ENCODE data around the gene TEX19. TPM values are rescaled to one million over a fixed set of nuclear protein-coding genes. Genes with fewer than 3 reads are reported as not detected.

Gene TEX19
- total and polyA plus RNA-seq, 10 of the 15 experiments (the other 5 are each of a cell fraction or from before 2014, with no cell fraction given) = 0.03 to 0.32 (median 0.13) TPM; not detected in 3

- Histone ChIP-seq H3K4me3 (no peak overlapping the region), H4K20me1 (ENCODE audit: control insufficient read depth, insufficient read depth) (no peaks in the 10 kb centered on the region), H3K9ac (ENCODE audit: control insufficient read depth, insufficient read depth, low read length) (no peak overlapping the region), H3K79me2 (ENCODE audit: control insufficient read depth, insufficient read depth, low read length) (no peaks in the 10 kb centered on the region), H3K4me1 (ENCODE audit: control insufficient read depth, insufficient read depth, low read length) (no peaks in the 10 kb centered on the region), H2AFZ (ENCODE audit: control insufficient read depth, low read depth, low read length) (no peak overlapping the region), H3K27ac (ENCODE audit: control insufficient read depth, insufficient read depth) (no peak overlapping the region), H3K36me3 (ENCODE audit: control insufficient read depth in 2 of 2, insufficient read depth in 2 of 2, low read length in 1 of 2) (no peaks in the 10 kb centered on the region; a peak in 2 of 4 replicates), H3K27me3 (replicated peaks in 1 of 2; ENCODE audit: control insufficient read depth in 2 of 2, insufficient read depth in 2 of 2, low read length in 1 of 2) (no peaks in the 10 kb centered on the region), H3K9me3 (replicated peaks; ENCODE audit: control insufficient read depth, insufficient read depth, low read length) (no peaks in the 10 kb centered on the region), H3K4me2 (ENCODE audit: control insufficient read depth, insufficient read depth) (no peak overlapping the region)
- TF ChIP-seq NBN (IDR thresholded peaks at IDR 0.05) = no peak
- ChIA-PET SMC1A (ENCODE audit: uncharacterized antibody, unreplicated experiment) (no interaction called here), CTCF (no interaction called here), POLR2A (no interaction called here), RAD21 (ENCODE audit: unreplicated experiment) (no interaction called here)
- no TSS peak for BruUV-seq (replicated peaks)
- in situ Hi-C loops (cut with MboI) (no loop called here), intact Hi-C loops (cut with micrococcal nuclease; ENCODE audit: unreplicated experiment) (no loop called here)
- ATAC-seq (no peak), FAIRE-seq (no peak), DNase-seq (ENCODE audit: low read depth, low spot score) (no peak)
- WGBS (ENCODE audit: insufficient coverage, insufficient replicate concordance, low lambda C conversion rate, missing lambda C conversion rate) = 73% methylated on average over 26 of the region's 34 CpGs
These were observed 29.3 kb downstream of the TEX19 start for GRCh38 chr17:82388223-82388921.

GRCh38 chr17:82388922-82389283, 29.9 kb downstream of the TEX19 start:
- intact Hi-C loops (cut with micrococcal nuclease; ENCODE audit: unreplicated experiment) = no loop called here
- WGBS (ENCODE audit: insufficient coverage, insufficient replicate concordance, low lambda C conversion rate, missing lambda C conversion rate) = 88% methylated on average over 18 of the region's 21 CpGs
- Histone ChIP-seq H3K27ac (ENCODE audit: control insufficient read depth, insufficient read depth) (no peak overlapping the region), H3K9me3 (replicated peaks; ENCODE audit: control insufficient read depth, insufficient read depth, low read length) (no peaks in the 10 kb centered on the region), H3K9ac (ENCODE audit: control insufficient read depth, insufficient read depth, low read length) (no peak overlapping the region), H3K36me3 (ENCODE audit: control insufficient read depth in 2 of 2, insufficient read depth in 2 of 2, low read length in 1 of 2) (no peaks in the 10 kb centered on the region; a peak in 2 of 4 replicates), H3K27me3 (replicated peaks in 1 of 2; ENCODE audit: control insufficient read depth in 2 of 2, insufficient read depth in 2 of 2, low read length in 1 of 2) (no peaks in the 10 kb centered on the region), H3K79me2 (ENCODE audit: control insufficient read depth, insufficient read depth, low read length) (no peaks in the 10 kb centered on the region), H3K4me2 (ENCODE audit: control insufficient read depth, insufficient read depth) (no peak overlapping the region), H2AFZ (ENCODE audit: control insufficient read depth, low read depth, low read length) (no peak overlapping the region), H3K4me1 (ENCODE audit: control insufficient read depth, insufficient read depth, low read length) (no peaks in the 10 kb centered on the region), H3K4me3 (no peak overlapping the region), H4K20me1 (ENCODE audit: control insufficient read depth, insufficient read depth) (no peaks in the 10 kb centered on the region)
- ChIA-PET RAD21 (ENCODE audit: unreplicated experiment) (no interaction called here), POLR2A (no interaction called here), CTCF (no interaction called here), SMC1A (ENCODE audit: uncharacterized antibody, unreplicated experiment) (no interaction called here)
- BruUV-seq (replicated peaks) = no TSS peak
- no peak for TF ChIP-seq MYC (IDR thresholded peaks at IDR 0.05; ENCODE audit: insufficient read depth, insufficient read length, insufficient replicate concordance, low read length, severe bottlenecking)
- no peak for TF ChIP-seq IKZF1 (conservative IDR thresholded peaks at IDR 0.05)
- no peak for TF ChIP-seq BRCA1 (IDR thresholded peaks at IDR 0.05; ENCODE audit: low read depth, low read length)
- no peak for TF ChIP-seq SUZ12 (IDR thresholded peaks at IDR 0.05; ENCODE audit: unreplicated experiment)
- DNase-seq (ENCODE audit: low read depth, low spot score) (no peak), ATAC-seq (no peak), FAIRE-seq (no peak)
- in situ Hi-C loops (cut with MboI) = no loop called here
